Retina (tissue), 1 donor: ENCODE results near the gene CEP85L.

ENCODE experiments used
- DNase-seq: peaks from one replicate; pipeline ENCODE4 v3.0.0-alpha.2; 2016

Gene CEP85L

DNA sequence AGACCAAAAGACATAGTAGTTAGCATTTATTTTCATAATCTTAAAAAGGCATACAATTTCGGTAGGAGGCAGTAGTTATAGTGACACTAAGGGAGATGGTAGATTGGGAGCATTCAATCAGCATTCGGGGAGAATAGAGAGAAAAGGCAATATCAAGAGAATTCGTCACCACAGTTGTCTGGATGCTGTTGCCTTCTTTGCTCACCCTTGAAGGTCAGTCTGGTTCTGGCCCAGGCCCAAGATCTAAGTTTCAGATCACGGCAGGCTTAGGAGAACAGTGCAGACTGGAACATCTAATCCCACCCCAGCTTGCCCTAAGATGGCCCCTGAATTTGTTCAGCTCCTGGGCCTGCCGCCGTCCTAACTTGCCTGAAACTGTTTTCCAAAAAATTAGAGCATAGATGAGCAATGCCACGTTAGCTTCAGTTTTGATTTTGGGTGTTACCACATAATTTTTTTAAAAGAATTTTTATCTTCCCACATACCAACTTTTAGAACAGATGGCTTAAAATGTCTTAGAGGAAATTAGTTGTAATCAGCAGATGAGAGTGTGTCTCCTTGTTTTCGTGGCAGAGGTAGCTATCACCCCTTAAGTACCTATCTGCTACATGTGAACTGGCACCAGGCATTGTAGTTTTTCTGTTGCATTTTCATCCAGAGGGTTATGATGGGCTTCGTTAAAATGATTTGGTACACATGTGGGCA is 8.3 kb upstream of the CEP85L start:
- no peak for DNase-seq

- no peak for DNase-seq
Measured at GRCh38 chr6:118656847-118657451, 5.6 kb upstream of the CEP85L start.

GRCh38 chr6:118652051-118652615 is 742 bp upstream of the CEP85L start:
- DNase-seq = no peak

- DNase-seq = peak; percentile 93
Measured at GRCh38 chr6:118650582-118651281, 659 bp downstream of the CEP85L start.

DNA sequence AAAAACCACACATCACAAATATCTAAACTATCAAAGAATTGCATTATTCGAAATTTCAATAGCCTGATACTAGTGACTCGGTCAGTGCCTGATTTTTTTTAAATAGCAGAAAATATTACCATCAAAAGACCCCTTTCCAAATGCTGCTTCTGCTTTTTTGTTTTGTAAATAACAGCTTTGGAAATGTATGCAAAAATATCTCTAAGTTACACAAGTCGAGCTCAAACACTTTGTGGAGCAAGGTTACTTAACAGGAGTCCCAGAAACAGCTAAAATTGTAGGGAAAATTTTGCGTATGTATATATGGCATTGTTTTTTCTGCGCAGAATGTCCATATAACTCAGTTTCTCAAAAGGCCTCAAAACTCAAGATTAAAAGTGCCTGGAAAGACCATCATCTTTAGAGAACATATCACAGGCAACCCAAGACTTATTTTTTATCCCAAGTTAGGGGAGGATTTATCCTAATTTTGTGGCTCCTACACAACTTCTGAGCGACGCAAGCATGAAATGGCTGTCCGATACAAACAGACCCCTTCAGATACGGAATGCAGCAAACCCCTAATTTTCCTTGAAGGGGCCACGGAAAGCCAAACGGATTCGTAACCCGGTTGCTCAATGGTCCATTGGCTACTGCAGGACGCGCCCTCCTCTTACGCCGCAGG is 1.3 kb downstream of the CEP85L start:
- DNase-seq = no peak

- DNase-seq = no peak
Measured at GRCh38 chr6:118648866-118649554, 2.4 kb downstream of the CEP85L start.

DNA sequence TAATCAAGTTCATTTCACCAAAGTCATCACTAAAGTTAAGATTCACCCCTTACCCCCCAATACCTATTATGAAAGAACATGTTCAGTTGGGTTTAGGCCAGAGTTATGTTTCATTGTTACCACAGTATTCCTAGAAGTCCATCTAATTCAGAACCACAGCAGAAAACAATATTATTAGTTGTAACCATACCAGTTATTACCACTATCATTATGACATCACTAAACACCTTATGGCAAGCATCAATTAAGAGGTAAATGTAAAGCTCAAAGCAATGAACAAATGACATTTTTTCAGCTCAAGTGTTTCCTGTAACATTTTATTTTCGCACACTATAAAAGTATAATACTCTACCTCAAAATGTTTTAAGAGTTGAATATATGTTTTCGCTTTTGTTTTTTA is 4.4 kb downstream of the CEP85L start:
- DNase-seq = no peak

GRCh38 chr6:118645395-118645794 is 6.0 kb downstream of the CEP85L start:
- no peak for DNase-seq

GRCh38 chr6:118644007-118644406 is 7.4 kb downstream of the CEP85L start:
- no peak for DNase-seq

- no peak for DNase-seq
Measured at GRCh38 chr6:118641042-118641441, 10.3 kb downstream of the CEP85L start.

- no peak for DNase-seq
Measured at GRCh38 chr6:118639054-118639964, 12.1 kb downstream of the CEP85L start.

- DNase-seq = no peak
Measured at GRCh38 chr6:118638288-118638687, 13.1 kb downstream of the CEP85L start.

DNA sequence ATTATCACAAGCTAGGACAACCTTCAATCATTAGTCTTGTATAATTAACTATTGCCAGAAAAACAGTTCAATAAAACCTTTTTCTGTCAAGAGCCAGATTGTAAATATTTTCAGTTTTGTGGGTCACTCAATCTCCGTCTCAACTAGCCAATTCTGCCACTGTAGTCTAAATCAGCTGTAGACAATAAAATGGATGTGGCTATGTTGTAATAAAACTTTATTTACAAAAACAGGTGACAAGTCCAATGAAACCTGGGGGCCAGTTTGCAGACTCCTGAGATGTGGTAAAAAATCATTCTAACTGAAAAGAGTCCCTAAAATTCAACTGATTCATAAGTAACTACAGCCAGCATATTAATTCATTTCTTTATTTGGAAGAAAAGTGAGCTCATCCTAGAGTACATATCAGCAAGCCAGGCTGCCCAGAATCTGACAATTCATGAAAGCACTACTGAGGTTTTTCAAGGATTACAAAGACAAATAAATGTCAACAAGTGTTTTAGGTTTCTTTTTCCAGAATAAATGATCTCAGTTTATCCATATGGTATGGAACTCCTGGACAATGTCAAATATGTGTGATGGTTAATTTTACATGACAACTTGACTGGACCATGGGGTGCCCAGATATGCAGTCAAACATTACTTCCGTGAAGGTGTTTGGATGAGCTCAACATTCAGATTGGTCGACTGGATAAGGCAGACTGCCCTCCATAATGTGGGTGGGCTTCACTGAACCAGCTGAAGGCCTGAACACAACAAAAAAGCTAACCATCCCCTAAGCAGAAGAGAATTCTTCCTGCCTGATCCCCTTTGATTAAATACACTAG is 15.3 kb downstream of the CEP85L start:
- DNase-seq = no peak

- no peak for DNase-seq
Measured at GRCh38 chr6:118632359-118632758, 19.0 kb downstream of the CEP85L start.

- DNase-seq = no peak
Measured at GRCh38 chr6:118630923-118631322, 20.5 kb downstream of the CEP85L start.

- no peak for DNase-seq
Measured at GRCh38 chr6:118630067-118630466, 21.3 kb downstream of the CEP85L start.

- DNase-seq = no peak
Measured at GRCh38 chr6:118627724-118628123, 23.7 kb downstream of the CEP85L start.

DNA sequence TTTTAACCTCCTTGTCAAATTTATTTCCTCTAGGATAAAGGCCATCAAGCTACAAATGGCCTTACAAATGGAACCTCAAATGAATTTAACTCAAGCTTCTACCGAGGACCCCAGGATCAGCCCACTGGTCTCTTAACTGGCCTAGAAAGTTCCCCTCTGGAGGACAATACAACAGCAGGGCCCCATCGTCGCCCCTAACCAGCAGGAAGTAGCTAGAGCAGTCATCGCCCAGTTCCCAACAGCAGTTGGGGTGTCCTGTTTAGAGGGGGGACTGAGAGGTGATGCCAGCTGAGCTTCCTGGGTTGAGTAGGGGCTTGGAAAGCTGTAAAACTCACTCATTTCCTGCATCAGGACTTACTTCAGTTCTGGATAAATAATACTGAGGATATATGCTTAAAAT is 25.6 kb downstream of the CEP85L start:
- DNase-seq = no peak

GRCh38 chr6:118621799-118622470 is 29.5 kb downstream of the CEP85L start:
- no peak for DNase-seq

- DNase-seq = no peak
Measured at GRCh38 chr6:118620202-118620601, 31.2 kb downstream of the CEP85L start.
